GM18507 (cell line): ENCODE data around the gene CRIP2.

ENCODE experiments used
- DNase-seq: peaks from one replicate; pipeline ENCODE4 v3.0.0; 2011; ENCODE audit warnings: low read depth; ENCODE audit not compliant: insufficient read length; ENCODE audit errors: extremely low spot score
- FAIRE-seq: peaks from 2 replicates; lab custom pipeline; 2011; peaks lifted over from hg19 to GRCh38; lab: Jason Lieb, UNC

The CRIP2 gene

DNA sequence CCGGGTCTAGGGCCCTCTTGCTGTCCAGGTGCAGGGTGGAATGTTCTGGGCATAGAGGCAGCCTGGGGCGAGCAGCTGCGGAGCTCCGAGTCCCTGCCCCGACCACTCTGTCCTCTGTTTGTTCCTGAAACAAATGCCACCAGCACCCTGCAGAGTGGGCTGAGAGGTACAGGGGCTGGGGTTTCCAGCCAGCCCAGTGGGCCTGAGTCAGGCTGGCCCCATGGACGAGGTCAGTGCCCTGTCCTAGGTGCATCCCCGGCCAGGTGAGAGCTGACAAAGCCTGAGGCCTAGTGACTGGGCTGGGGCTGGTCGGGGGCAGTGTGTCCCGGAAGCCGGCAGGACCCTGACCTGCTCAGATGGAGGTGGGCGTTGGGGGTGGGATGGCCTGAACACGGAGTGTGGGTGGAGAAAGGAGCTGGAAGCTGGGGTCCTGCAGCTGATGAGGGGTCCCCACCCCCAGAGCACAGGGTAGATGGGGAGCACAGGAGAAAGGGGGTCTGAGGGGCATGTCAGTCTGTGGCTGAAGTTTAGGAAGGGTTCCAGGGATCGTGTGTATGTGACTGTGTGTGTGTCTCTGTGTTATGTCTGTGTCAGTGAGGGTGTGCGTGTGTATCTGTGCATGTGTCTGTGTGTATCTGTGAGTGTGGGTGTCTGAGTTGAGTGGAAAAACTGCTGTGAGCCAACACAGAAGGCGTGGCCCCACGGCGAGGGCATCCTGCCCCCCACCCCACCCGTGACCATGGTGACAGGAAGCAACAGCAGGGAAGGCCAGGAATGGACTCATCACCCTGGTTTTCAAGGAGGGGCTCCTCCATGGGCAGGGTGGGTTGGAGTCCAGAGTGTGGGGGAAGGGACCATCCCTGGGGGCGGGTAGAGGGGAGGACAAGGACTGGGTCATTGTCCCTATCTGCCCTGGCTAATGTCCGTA, 9.7 kb downstream of the CRIP2 start:
- no peak for DNase-seq
- FAIRE-seq: no peak

DNA sequence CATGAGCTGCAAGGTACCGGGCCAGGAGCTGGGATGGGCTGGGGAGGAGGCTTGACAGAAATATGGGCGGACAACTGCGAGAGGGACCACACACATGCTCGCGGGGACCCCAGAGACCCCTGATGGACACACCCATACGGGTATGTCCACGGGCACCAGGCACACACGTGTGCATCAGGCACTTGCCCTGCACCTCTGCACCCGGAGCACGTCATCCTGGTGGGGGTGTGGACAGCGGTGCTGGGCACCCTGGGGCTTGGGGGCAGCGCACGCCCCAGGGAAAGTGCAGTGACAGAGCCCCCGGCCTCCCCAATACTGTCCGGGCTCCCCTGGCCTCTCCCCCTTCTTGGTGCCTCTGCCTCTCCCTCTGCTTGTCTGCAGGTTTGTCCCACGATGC, 10.4 kb downstream of the CRIP2 start:
- DNase-seq: no peak
- FAIRE-seq: no peak

DNA sequence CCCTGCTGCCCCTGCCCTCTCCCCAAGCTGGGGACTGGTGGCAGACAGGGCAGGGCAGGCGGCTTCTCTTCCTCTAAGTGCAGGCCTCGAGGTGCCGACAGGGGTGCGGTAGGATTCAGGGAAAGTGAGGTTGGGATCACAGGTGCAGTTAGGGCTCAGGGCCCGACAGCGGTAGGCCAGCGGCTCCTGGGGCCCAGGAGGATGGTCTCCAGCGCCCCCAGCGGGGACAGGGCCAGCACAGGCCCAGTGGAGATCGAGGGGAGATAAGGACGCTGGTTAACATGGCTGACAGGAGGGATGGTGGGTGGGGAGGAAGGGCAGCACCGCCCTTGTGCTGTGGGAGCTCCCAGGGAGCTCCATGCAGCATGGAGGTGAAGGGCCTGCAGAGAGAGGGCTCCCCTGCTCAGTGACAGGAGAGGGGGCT, 11.1 kb downstream of the CRIP2 start:
- peak; percentile 31 for FAIRE-seq

DNA sequence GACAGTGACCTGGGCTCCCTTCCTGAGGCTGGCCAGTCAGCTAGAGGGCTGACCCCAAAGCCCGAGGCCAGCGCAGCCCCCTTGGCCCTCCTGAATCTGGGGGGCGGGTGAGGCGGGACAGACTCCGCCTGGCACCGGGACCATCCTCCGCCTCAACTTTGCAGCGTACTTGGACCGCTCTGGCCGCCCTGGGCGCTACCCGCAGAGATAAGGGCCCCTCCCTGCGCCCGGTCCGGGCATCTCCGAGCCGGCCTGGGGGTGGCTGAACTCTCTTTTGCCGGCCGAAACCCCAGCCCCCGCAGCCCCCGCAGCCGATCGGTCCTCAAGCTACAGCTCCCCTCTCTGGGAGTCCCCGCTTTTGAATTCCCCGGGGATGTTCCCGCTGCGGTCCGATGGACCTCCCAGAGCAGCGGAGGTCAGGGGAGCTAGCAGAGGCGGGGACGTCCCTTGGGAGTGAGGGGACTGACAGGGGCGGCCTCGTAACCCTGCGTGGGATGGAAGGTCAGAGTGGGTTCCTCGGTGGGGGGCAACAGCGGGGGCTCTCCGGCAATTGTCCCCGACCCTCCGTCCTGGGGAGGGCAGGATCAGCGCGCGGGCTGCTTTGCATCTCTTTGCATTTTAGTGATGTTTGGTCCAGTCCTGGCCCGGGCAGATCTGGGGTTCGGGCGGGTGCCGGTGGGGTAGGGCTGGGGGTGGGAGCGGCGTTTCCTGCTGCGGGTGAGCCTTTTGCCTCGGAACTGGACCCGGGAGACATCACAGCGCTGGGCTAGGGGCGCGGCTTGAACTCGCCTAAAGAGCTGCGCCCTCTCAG, 11.7 kb downstream of the CRIP2 start, which contains the start of gene CRIP1:
Gene CRIP1 (plus strand): TSS at position 724 of the 811 bp plus-strand sequence. CDS start 374 bp downstream, outside the sequence.
- DNase-seq: no peak
- peak; percentile 57 for FAIRE-seq

More for the DNA sequence above, 11.1 kb downstream of the CRIP2 start:
- DNase-seq: no peak

DNA sequence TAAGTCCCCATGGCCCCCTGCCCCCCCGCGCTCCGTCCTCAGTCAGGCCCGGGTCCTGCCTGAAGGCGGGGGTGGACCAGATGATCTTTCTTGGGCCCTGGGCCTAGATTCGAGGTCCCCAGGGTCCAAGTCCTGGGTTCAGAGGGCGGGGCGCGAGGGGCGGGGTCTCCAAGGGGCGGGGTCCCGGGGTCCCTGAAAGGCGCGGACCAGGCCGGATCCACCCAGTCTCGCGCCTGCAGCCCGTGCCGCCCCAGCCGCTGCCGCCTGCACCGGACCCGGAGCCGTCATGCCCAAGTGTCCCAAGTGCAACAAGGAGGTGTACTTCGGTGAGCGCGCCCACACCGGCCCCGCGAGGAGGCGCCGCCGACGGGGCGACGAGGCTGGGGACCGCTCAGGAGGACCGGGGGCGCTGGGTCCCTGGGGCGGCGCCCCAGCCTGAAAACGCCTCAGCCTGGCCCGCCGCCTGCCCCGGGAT, 12.4 kb downstream of the CRIP2 start:
- FAIRE-seq (no peak), DNase-seq (no peak)

DNA sequence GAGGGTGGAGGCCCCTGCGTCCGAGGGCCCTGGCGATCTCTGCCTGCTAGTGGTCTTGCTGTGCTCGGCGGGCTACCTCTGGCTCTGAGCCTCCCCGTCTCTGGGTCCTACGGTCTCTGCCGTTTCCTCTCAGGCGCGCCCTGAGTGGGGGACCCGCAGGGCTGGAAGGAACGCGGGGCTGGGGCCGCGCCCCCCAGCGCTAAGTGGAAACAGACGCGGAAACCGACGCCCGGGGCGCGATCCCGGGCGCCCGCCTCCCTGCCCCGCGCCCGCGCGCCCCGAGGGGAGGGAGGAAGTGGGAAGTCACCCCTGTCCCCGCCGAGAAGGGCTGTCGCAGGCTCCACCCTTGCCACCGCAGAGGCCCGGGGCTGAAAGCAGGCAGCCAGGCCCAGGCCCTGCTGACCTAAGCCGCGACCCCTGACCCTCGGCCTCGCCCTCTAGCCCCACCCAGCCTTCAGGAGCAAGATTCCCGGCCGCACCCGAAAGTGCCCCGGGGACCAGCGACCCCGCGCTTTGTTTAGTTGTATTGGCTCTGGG, 12.9 kb downstream of the CRIP2 start:
- DNase-seq: no peak
- FAIRE-seq: peak; percentile 81

DNA sequence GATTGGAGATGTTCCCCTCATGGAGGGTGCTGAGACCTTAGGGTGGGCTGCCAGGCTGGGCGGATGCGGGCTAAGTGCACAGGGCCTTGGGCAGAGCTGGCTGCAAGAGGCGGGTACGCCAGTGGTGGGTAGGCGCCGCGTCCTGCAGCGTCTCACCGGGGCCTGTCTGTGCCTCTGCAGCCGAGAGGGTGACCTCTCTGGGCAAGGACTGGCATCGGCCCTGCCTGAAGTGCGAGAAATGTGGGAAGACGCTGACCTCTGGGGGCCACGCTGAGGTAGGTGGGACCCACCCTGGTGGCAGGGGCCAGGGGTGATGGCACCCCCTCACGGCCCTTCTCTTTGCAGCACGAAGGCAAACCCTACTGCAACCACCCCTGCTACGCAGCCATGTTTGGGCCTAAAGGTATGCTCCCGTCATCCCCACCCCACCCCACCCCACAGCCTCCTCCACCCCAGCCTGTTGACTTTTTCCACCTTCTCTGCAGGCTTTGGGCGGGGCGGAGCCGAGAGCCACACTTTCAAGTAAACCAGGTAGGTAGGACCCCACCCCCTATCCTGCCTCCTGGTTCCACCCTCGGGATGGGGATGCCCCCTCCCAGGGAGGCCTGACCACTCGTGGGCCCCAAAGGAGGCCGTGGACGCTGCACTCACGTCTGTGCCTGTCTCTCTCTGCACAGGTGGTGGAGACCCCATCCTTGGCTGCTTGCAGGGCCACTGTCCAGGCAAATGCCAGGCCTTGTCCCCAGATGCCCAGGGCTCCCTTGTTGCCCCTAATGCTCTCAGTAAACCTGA, 13.6 kb downstream of the CRIP2 start:
- DNase-seq (no peak), FAIRE-seq (no peak)

DNA sequence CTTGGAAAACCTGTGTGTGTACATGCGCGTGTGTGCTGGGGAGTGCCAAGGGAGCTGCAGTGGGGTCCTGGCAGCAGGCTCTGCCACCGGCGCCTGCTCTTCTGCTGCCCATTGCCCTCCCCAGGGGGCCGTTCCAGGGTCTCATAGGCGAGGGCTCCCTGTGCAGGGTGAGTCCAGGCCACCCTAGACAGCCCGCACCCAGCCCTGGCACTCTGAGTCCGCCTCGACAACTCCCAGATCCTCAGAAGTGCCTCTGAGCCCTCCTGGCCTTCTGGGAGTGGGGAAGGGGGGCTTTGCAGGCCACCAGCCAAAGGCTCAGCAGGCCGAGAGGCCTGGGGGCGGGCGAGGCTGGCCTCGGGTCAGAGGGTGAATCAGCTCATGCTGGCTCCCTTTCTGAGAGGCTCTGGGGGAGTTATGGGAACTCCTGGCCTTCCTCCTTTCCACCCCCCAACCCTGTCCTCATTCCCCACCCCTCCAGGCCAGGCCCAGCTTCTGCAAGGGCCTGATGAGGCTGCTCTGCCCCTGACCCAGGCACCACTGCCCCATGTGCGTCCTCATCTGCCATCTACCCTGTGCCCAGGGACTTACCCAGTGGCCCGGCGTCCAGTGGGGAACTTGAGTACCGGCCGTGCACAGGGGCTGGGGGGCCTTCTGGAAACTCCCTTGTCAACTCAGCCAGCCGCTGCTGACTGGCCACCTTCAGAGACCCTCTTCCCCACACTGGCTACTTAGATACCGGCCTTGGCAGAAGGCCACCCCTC, 14.3 kb downstream of the CRIP2 start:
- DNase-seq (no peak), FAIRE-seq (no peak)

DNA sequence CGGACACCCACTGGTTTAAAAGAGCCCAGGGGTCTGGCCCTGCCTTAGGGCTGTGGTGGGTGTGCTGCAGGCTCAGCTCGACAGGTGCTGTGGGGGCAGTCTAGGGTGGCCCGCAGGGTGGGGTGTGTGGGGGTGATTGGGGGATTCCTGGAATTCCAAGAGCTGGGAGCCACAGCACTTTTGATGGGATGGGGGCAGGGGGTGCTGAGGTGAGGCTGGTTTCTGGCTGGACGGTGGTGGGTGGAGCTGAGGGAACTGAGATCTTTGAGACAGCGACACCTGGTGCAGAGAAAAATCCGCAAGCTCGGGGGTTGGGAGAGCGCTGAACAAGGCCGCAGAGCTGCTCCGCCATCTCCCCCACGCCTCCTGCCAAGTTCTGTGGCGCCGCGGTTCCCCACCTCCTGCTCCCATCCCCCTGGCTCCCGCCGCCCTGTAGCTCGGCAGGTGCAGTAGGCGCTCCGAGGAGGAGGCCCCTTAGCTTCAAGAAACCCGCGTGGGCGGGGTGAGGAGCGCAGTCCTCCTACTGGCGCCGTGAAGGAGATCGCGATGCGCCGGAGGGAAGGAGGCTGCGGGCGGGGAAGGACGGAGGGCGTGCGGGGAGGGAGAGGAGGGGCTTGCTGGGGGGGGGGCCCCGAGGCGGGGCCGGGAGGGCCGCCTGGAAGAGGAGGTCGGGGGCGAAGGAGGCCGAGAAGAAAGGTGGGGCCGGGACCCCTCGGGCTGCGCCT, 15.1 kb downstream of the CRIP2 start:
- FAIRE-seq (peak; percentile 96), DNase-seq (no peak)

DNA sequence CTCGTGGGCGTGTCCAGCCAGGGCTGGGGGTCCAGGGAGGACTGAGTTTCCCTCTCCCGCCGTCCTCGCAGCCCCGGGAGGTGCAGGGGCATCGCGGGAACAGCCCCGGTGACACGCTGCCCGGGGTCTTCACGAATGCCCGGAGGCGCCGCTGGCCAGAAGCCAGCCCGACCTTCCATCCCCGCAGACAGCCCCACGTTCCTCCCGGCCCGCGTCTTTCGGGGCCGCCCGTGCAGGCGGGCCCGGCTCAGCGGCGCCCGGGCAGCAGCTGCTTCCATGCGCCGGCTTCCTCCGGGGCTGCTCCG, 15.6 kb downstream of the CRIP2 start:
- no peak for DNase-seq
- no peak for FAIRE-seq

DNA sequence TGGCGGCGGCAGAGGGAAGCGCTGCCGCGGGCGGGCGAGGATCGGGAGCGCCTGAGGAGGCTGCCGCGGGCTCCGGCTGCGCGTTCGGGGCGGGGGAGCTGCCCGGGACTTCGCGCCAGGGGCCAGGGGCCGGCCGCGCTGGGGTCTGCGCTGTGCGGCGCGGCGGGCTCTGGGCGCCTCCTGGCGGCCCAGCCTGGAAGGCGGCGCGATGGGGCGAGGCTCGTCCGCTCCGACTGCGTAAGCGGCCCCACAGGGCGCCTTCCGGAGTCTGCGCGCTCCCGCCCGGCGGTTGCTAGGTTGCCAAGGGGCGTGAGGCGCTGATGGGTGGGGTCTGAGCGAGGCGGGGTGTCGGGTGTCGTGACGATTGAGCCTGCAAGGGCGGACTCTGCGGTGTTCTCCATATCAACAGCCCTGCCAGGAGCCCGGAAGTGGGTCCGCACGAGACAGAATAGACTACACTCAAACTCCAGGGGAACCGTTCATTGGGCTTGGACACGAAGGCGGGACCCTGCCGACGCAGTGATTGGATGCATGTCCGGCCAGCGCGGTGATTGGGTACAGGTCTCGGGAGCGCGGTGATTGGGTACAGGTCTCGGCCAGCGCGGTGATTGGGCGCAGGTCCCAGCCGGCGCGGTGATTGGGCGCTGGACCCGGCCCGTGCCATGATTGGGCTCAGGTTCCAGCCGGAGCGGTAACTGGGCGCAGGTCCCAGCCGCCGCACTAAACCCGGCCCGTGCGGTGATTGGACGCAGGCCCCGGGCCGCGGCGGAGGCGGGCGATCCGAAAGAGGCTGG, 16.1 kb downstream of the CRIP2 start, which contains the start of gene TEDC1:
Gene TEDC1 (plus strand): TSS at position 675 of the 794 bp plus-strand sequence. CDS start 130 bp downstream, outside the sequence.
- DNase-seq (peak; percentile 88), FAIRE-seq (peak; percentile 100)

DNA sequence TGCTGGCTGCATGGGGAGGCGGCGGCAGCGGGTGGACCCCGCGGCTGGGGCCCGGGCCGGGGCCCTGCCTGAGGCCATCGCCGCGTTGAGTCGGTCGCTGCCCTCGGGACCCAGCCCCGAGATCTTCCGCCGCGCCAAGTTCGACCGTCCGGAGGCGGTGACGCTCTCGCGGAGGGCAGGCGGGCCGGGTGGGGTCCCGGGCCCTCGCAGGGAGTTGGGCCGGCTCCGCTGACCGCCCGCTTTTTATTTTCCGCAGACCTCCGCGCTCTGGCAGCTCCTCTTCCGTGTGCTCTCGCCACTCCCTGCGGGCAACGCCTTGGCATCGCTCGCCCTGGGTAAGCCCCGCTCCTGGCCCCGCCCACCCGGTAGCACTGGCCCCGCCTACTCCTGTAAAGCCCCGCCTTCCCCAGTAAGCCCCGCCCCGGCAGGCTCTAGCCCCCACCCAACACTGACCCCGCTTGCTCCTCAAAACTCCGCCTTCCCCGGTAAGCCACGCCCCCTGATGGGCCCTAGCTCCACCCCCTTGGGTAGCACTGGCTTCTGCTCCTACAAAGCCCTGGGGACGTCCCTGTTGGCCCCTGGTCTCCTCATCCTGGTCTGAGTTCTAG, 16.8 kb downstream of the CRIP2 start:
- DNase-seq (peak; percentile 85), FAIRE-seq (no peak)

DNA sequence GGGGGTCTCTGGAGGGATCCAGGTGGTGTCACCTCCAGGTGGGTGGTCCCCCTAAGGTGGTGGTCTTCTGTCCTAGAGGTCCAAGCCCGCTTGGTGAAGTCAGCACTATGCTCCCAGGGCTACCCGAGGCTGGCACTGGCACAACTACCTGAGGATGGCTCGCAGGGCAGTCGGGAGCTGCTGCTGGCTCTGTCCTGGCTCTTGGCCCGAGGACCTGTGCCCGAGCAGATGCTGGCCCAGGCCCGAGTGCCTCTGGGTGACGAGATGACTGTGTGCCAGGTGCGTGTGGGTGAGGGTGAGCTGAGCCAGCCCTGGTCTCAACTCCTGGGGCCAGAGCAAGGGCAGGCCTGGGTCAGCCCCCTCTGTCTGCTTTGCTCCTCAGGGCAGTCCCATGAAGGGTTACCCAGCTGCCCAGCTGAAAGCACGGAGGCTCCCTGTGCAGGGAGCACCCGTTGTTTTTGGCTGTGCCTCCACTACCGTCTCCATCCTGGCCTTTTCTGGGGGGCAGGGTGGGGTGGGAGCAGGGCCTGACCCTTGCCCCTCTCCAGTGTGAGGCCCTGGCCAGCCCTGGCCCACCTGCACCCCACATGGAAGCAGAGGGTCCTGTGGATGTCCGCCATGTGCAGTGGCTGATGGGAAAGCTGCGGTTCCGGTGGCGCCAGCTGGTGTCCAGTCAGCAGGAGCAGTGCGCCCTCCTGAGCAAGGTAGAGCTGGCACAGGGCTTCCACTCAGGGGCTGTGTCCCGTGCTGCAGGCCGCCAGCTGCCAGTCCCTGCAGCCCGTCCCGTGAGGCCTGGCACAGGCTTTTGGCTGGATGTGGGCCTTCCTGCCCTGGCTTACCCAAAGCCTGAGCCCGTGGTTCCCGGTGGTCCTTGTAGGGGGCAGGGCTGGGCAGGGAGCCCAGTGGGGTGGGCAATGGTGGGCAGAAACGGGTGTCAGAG, 17.7 kb downstream of the CRIP2 start:
- DNase-seq: no peak
- no peak for FAIRE-seq

DNA sequence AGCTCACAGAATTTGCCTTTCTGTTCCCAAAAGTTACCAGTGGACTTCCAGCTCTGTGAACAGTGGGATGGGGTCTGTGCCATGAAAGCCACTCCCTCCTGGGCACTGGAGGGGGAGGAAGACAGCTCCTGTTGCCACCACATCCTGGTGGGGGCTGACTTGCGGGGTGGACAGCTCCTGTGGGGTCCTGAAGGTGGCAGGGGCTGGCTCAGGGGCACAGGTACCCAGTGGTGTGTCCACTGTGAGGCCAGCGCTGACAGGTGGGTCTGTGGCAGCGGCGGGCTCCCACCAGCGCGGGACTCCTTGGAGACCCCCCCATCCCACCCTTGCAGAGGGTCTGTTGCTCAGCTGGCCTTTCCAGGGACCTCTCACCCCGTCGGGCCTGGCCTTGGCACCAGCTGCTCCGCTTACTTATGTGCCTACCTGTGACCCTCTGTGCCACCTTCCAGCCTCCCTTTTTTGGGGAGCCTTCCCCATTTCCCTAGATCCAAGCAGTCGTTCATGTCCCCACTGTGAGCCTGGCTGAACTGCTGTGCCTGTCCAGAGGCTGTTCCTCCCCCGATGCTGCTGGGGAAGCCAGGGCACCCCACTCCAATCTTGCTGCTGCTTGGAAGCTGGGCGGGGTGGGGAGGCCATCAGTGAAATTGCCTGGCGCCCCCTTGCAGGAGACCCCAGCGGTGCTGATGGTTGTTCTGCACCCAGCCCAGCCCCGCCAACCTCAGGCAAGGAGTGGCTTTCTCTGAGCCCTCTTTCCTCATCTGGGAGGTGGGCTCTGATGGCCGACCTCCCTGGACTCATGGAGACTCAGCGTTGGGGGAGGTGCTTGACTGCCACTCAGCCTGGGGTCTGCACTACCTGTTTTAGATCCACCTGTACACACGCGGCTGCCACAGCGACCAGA, 18.6 kb downstream of the CRIP2 start:
- no peak for FAIRE-seq
- no peak for DNase-seq
